Smooth muscle cell of the coronary artery (primary cell): Measurements from ENCODE around the gene TAPT1. TPM values are rescaled to one million over a fixed set of nuclear protein-coding genes. Genes with fewer than 3 reads are reported as not detected.

ENCODE experiments used
- total RNA-seq: library from RNA; depleted of rRNA; stranded (reverse); fragments of >200 nt; gene quantifications from 2 replicates; pipeline ENCODE4 v1.2.3, GENCODE V29; 2014; ENCODE audit warnings: low replicate concordance

Gene TAPT1, protein sequence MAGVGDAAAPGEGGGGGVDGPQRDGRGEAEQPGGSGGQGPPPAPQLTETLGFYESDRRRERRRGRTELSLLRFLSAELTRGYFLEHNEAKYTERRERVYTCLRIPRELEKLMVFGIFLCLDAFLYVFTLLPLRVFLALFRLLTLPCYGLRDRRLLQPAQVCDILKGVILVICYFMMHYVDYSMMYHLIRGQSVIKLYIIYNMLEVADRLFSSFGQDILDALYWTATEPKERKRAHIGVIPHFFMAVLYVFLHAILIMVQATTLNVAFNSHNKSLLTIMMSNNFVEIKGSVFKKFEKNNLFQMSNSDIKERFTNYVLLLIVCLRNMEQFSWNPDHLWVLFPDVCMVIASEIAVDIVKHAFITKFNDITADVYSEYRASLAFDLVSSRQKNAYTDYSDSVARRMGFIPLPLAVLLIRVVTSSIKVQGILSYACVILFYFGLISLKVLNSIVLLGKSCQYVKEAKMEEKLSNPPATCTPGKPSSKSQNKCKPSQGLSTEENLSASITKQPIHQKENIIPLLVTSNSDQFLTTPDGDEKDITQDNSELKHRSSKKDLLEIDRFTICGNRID
- total RNA-seq = 12.3 and 13.6 TPM in 2 replicates

DNA sequence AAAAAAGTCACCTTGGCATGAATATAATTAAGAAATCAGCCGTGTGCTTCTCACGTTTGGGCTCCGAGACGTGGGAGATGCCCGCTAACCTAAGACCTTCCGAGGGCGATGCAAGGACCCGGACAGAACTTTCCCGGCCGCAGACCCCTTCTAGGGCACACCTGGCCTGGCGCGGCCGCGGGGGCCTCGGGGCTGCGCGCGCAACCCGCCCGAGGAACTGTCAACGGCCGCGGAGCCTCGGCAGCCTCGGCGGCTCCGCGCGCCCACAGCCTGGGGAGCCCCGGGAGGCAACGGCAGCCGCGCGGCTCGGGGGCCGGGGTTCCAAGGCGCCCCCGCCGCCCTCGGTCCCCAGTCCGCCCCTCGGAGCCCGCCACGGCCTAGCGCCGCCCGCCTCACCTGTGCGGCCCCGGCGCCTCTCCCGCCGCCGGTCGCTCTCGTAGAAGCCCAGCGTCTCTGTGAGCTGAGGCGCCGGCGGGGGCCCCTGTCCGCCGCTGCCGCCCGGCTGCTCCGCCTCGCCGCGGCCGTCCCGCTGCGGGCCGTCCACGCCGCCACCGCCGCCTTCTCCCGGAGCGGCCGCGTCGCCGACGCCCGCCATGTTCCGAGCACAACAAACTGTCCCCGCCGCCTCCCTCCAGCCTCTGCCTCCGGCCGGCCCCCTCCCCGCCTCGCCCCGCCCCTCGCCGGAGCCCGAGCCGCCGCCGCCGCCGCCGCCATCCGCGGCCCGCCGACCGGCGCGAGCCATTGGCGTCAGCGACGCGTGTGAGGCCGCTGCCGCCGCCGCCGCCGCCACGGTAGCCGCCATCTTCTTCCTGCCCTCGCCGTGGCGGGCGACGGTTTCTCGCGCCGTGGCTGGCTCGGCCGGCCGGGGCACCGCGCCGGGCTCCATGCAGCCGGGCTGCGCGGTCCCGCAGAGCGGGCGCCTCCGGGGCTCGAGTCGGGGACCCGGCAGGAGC is at the start of gene TAPT1:
Gene TAPT1 (minus strand): TSS at position 609 of the 953 bp plus-strand sequence. CDS start 14 bp downstream, at position 595.

Other genes with a start within 250 kb of the TAPT1 start
- 0.08 TPM in 1 of 2 replicates, not detected in the other for gene PROM1, start 142.4 kb downstream of the TAPT1 start, total RNA-seq